ENCODE measurements around the gene ELL2. TPM values are rescaled to one million over a fixed set of nuclear protein-coding genes. Genes with fewer than 3 reads are reported as not detected.

ELL2 gene
- total RNA-seq, 1 donor from 2014 or later: 50.8 TPM

DNA sequence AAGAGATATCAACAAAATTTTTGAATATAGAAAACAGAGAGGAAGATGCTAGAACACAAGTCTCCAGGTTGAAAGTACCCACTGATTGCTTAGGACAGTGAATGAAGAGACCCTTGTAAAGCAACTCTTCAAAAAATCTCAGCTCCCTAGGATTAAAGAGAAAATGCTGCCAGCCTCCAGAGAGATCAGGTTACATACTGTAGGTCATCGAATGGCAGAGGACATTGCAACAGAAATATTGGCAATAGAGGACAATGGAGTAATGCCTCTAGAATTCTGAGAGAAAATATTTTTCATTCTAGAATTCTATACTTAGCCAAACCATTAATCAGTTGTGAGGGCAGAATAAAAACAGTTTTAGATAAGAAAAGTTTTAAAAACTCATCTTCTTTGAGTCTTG, 43.1 kb upstream of the ELL2 start:
- Mint-ChIP-seq H3K4me3 (ENCODE audit: unreplicated experiment) (no peak overlapping the region), H3K9me3 (ENCODE audit: unreplicated experiment) (peaks cover 22% of the 10 kb centered on the region), H3K27ac (ENCODE audit: unreplicated experiment) (no peak overlapping the region), H3K4me1 (ENCODE audit: unreplicated experiment) (peaks cover 12% of the 10 kb centered on the region), H3K36me3 (ENCODE audit: unreplicated experiment) (peaks cover 2% of the 10 kb centered on the region), H3K27me3 (ENCODE audit: unreplicated experiment) (no peaks in the 10 kb centered on the region)
- TF ChIP-seq, protein P1, sequence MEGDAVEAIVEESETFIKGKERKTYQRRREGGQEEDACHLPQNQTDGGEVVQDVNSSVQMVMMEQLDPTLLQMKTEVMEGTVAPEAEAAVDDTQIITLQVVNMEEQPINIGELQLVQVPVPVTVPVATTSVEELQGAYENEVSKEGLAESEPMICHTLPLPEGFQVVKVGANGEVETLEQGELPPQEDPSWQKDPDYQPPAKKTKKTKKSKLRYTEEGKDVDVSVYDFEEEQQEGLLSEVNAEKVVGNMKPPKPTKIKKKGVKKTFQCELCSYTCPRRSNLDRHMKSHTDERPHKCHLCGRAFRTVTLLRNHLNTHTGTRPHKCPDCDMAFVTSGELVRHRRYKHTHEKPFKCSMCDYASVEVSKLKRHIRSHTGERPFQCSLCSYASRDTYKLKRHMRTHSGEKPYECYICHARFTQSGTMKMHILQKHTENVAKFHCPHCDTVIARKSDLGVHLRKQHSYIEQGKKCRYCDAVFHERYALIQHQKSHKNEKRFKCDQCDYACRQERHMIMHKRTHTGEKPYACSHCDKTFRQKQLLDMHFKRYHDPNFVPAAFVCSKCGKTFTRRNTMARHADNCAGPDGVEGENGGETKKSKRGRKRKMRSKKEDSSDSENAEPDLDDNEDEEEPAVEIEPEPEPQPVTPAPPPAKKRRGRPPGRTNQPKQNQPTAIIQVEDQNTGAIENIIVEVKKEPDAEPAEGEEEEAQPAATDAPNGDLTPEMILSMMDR (IDR thresholded peaks at IDR 0.05): no peak
- DNase-seq (ENCODE audit: extremely low spot score, unreplicated experiment): no peak

DNA sequence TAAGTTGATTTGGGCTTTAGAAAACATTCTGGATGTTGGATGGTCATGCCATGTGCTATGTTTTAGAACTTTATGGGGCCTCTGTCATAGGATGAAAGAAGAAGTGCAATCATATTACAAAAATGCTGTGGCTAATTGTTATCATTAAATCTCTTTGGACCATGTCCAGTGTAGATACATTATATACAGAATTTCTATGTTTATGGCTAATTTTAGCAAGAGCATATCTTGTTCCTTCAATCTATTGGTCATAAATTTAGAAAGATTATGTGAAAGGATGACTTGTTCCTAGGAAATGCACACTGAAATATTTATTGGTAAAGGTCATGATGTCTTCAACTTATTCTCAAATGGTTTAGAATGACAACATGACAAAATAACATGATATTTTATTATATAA, 42.4 kb upstream of the ELL2 start:
- H3K36me3 Mint-ChIP-seq (ENCODE audit: unreplicated experiment): peaks cover 2% of the 10 kb centered on the region
- peaks cover 19% of the 10 kb centered on the region for H3K9me3 Mint-ChIP-seq (ENCODE audit: unreplicated experiment)
- H3K27me3 Mint-ChIP-seq (ENCODE audit: unreplicated experiment): no peaks in the 10 kb centered on the region
- no peak for DNase-seq (ENCODE audit: extremely low spot score, unreplicated experiment)
- no peak overlapping the region for H3K27ac Mint-ChIP-seq (ENCODE audit: unreplicated experiment)
- TF ChIP-seq, protein P1 (IDR thresholded peaks at IDR 0.05): no peak
- H3K4me1 Mint-ChIP-seq (ENCODE audit: unreplicated experiment): peaks cover 12% of the 10 kb centered on the region
- H3K4me3 Mint-ChIP-seq (ENCODE audit: unreplicated experiment): no peak overlapping the region

DNA sequence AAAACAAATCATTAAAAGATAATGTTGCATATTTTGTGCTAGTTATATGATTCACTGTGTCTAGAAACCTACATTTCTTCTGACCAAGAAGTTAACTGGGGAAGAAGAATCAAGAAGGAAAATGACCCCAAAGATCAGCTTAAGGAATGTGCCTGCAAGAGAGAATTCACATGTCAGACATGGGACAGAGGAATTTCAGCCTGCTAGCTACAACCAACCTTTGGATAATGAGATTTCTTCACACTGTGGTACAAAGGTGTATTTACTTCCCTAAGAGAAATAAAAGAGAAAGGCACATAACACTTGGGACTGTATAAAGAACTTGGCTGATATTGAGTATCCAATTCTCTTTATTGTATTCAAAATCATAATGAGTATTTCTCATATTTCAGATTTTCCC, 39.6 kb upstream of the ELL2 start:
- H3K27ac Mint-ChIP-seq (ENCODE audit: unreplicated experiment): no peak overlapping the region
- peaks cover 13% of the 10 kb centered on the region for H3K4me1 Mint-ChIP-seq (ENCODE audit: unreplicated experiment)
- H3K36me3 Mint-ChIP-seq (ENCODE audit: unreplicated experiment): no peaks in the 10 kb centered on the region
- H3K27me3 Mint-ChIP-seq (ENCODE audit: unreplicated experiment): no peaks in the 10 kb centered on the region
- TF ChIP-seq, protein P1 (IDR thresholded peaks at IDR 0.05): no peak
- no peak overlapping the region for H3K4me3 Mint-ChIP-seq (ENCODE audit: unreplicated experiment)
- peaks cover 13% of the 10 kb centered on the region for H3K9me3 Mint-ChIP-seq (ENCODE audit: unreplicated experiment)
- DNase-seq (ENCODE audit: extremely low spot score, unreplicated experiment): no peak

DNA sequence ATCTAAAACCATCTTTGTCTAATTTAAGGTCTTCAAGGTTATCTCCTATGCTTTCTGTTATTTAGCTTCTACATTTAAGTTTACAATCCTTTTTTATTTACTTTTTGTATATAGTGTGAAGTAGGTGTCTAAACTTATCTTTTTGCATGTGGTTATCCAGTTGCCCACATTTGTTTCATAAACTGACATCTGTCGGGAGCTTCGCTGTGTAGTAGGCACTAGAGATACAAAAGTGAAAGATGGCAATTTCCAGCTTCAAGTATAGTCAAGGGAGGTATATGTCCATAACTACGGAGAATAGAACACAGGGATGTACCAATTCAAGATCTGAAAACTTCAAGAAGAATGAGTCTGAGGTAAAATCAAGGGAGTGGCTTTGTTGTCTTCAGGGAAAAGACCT, 38.7 kb upstream of the ELL2 start:
- peaks cover 16% of the 10 kb centered on the region for H3K4me1 Mint-ChIP-seq (ENCODE audit: unreplicated experiment)
- H3K27me3 Mint-ChIP-seq (ENCODE audit: unreplicated experiment): no peaks in the 10 kb centered on the region
- no peak overlapping the region for H3K4me3 Mint-ChIP-seq (ENCODE audit: unreplicated experiment)
- no peak for DNase-seq (ENCODE audit: extremely low spot score, unreplicated experiment)
- H3K27ac Mint-ChIP-seq (ENCODE audit: unreplicated experiment): no peak overlapping the region
- TF ChIP-seq, protein P1 (IDR thresholded peaks at IDR 0.05): no peak
- H3K36me3 Mint-ChIP-seq (ENCODE audit: unreplicated experiment): no peaks in the 10 kb centered on the region
- H3K9me3 Mint-ChIP-seq (ENCODE audit: unreplicated experiment): peaks cover 12% of the 10 kb centered on the region

DNA sequence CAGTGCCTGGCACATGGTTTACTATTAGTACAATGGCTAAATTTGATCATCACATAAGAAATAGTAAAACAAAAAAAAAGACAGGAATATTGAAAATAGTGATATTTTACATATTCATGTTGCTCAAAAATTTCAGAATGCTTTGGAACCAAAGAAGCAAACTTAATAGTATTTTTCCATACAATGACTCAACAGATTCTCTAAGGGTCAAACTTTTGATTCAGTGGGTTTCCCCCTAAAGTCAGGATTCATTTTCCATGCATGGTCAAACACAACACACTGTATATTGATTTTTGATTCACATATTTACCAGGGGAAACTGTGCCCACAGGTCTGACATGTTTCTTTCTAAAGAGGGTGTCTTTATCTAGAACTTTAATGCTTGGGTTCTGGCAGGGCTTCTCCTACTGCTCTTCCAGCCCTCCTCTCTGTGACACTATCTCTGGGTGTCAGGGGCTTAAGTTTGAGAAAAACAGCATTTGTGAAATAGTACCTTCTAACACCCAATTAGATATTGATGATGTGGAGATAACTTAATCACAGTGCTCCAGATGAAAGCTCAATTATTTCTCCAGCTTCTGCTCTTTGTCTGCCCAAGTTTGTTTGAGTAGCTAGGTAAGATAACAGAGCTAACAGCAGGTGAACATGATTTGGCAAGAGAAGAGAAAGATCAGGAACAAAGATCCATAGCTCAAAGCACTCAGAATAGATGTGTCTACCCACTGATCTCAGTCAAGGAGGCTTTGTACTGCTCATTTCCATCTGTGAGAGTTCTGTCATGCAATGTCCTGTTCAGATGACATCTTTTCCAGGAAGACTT, 35.5 kb upstream of the ELL2 start:
- H3K36me3 Mint-ChIP-seq (ENCODE audit: unreplicated experiment): no peaks in the 10 kb centered on the region
- H3K27ac Mint-ChIP-seq (ENCODE audit: unreplicated experiment): no peak overlapping the region
- no peak overlapping the region for H3K4me3 Mint-ChIP-seq (ENCODE audit: unreplicated experiment)
- H3K4me1 Mint-ChIP-seq (ENCODE audit: unreplicated experiment): peaks cover 27% of the 10 kb centered on the region
- TF ChIP-seq, protein P1 (IDR thresholded peaks at IDR 0.05): no peak
- no peak for DNase-seq (ENCODE audit: extremely low spot score, unreplicated experiment)
- no peaks in the 10 kb centered on the region for H3K27me3 Mint-ChIP-seq (ENCODE audit: unreplicated experiment)
- no peaks in the 10 kb centered on the region for H3K9me3 Mint-ChIP-seq (ENCODE audit: unreplicated experiment)

Data from osteocyte (in vitro differentiated cells).